Brain microvascular endothelial cell (primary cell): ENCODE data around the gene ZNF445.
A peak's percentile ranks its signal among the peaks of the same experiment; 100 is the strongest.
"Not testable (repeated sequence)": the region's sequence is repeated elsewhere in the genome, so short reads cannot be mapped to it uniquely, and the experiment has no call there.

Source experiments
- DNase-seq: peaks from one replicate; pipeline ENCODE4 v3.0.0-alpha.2; 2020
- H3K27ac ChIP-seq: fragments of 250-450 bp; sonication (Bioruptor Pico); 2 replicates; pipeline ENCODE4 v1.5.1; 2020; ENCODE audit warnings: mild to moderate bottlenecking, moderate library complexity
- H3K27me3 ChIP-seq: fragments of 250-450 bp; sonication (Bioruptor Pico); replicated peaks from 2 replicates; pipeline ENCODE4 v1.5.1; 2020; ENCODE audit warnings: mild to moderate bottlenecking
- H3K36me3 ChIP-seq: fragments of 250-450 bp; sonication (Bioruptor Pico); replicated peaks from 2 replicates; pipeline ENCODE4 v1.5.1; 2020; ENCODE audit warnings: mild to moderate bottlenecking
- H3K4me3 ChIP-seq: 2 replicates; pipeline ENCODE4 v1.5.1; 2011; ENCODE audit warnings: low read depth, mild to moderate bottlenecking, control low read depth, low read length, moderate library complexity
- CTCF ChIP-seq: IDR thresholded peaks from 2 replicates; pipeline ENCODE4 v1.5.1; 2011; ENCODE audit warnings: low read depth, mild to moderate bottlenecking, moderate library complexity, low read length, control low read depth, inconsistent platforms; ENCODE audit errors: missing control alignments
- in situ Hi-C: cut with HindIII; loops from 2 replicates; pipeline ENCODE4 v1.10.0; 2017; ENCODE audit warnings: low sequenced_read_pairs, low pct_ligation_motif_present

The ZNF445 gene

GRCh38 chr3:44492496-44492895 lies 15.0 kb upstream of the ZNF445 start:
- in situ Hi-C loops: no loop called here
- no peak for TF ChIP-seq CTCF
- H3K36me3 ChIP-seq: no peaks in the 10 kb centered on the region
- H3K27ac ChIP-seq: no peak overlapping the region
- DNase-seq: no peak
- no peaks in the 10 kb centered on the region for H3K27me3 ChIP-seq
- H3K4me3 ChIP-seq: no peak overlapping the region

DNA sequence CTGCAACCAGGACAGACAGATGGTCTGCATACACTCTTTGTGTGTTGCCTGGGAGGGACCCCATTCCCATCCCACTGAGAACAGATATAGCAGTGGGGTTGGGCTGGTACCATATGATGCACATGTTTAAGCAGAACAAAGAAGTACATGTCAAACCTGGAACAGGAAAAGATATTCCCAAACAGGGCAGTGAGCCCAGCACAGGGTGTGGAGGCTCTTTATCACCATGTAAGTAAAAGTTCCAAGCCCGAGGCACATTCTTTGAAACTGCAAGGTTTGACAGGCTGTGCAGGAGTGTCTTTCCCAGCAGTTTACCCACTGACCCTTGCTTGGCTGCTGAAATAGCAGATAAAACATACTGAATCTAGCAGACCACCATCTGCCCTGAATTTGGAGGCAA lies 5.3 kb upstream of the ZNF445 start:
- no peak overlapping the region for H3K27ac ChIP-seq
- TF ChIP-seq CTCF: no peak

GRCh38 chr3:44478606-44479094 lies 1.2 kb upstream of the ZNF445 start:
- Histone ChIP-seq H3K36me3 (no peaks in the 10 kb centered on the region), H3K4me3 (no peak overlapping the region), H3K27ac (no peak overlapping the region), H3K27me3 (no peaks in the 10 kb centered on the region)
- no peak for TF ChIP-seq CTCF
- DNase-seq: no peak
- in situ Hi-C loops: no loop called here

More for the DNA sequence above, 5.3 kb upstream of the ZNF445 start:
- Histone ChIP-seq H3K36me3 (no peaks in the 10 kb centered on the region), H3K4me3 (no peak overlapping the region), H3K27me3 (no peaks in the 10 kb centered on the region)
- no peak for DNase-seq
- in situ Hi-C loops: no loop called here

- Histone ChIP-seq H3K4me3 (peak overlapping the region; percentile 67), H3K27ac (no peak overlapping the region), H3K27me3 (no peaks in the 10 kb centered on the region), H3K36me3 (no peaks in the 10 kb centered on the region)
- no peak for TF ChIP-seq CTCF
- in situ Hi-C loops: no loop called here
- no peak for DNase-seq
These were observed 592 bp upstream of the ZNF445 start for GRCh38 chr3:44478055-44478468.

DNA sequence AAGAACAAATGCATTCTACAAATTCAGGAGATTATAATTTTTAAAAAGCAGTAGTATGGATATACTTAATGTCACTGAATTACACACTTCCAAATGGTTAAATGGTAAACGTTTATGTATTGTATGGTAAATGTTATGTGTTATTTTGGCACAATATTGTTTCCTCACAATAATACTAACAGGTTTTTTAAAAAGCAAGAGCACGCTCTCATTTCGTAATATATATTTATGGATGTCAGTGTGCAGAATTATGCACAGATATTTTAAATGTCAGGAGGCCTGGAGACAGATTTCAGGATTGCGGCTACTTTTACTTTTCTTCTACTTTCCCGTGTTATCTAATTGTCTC lies 533 bp downstream of the ZNF445 start:
- no peak overlapping the region for H3K27ac ChIP-seq
- H3K4me3 ChIP-seq: peak overlapping the region; percentile 67
- DNase-seq: no peak
- H3K27me3 ChIP-seq: no peaks in the 10 kb centered on the region
- no peak for TF ChIP-seq CTCF
- in situ Hi-C loops: no loop called here
- no peaks in the 10 kb centered on the region for H3K36me3 ChIP-seq

GRCh38 chr3:44476181-44476611 lies 1.3 kb downstream of the ZNF445 start:
- Histone ChIP-seq H3K36me3 (no peaks in the 10 kb centered on the region), H3K4me3 (peak overlapping the region; percentile 67), H3K27me3 (no peaks in the 10 kb centered on the region), H3K27ac (no peak overlapping the region)
- peak; percentile 17 for DNase-seq
- TF ChIP-seq CTCF: no peak
- in situ Hi-C loops: no loop called here

- H3K36me3 ChIP-seq, H3K27ac ChIP-seq, H3K27me3 ChIP-seq, H3K4me3 ChIP-seq, in situ Hi-C loops, DNase-seq: not testable (repeated sequence)
These were observed 2.6 kb downstream of the ZNF445 start for GRCh38 chr3:44474886-44475285.
